Measurements from ENCODE around the gene PPT1.

DNA sequence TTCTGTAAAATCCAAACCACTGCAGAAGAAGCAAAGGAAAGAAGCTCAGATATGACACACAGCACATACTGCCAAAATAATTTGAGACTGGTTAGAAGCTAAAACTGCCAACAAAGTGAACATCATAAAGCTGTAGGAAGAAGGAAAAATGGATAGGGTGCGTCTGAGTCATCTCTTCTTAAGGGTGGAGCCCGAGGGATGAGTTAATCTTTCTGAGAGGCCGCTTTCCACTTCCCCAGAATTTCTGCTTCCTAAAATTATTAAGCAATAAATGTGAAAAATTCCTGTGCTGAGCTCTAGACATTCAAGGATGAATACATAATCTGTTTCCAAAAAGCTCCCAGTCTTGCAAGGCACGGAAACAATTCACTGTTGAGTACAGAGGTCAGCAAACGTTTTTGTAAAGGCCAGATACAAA lies 20.1 kb downstream of the PPT1 start:
- TF ChIP-seq, protein P1, sequence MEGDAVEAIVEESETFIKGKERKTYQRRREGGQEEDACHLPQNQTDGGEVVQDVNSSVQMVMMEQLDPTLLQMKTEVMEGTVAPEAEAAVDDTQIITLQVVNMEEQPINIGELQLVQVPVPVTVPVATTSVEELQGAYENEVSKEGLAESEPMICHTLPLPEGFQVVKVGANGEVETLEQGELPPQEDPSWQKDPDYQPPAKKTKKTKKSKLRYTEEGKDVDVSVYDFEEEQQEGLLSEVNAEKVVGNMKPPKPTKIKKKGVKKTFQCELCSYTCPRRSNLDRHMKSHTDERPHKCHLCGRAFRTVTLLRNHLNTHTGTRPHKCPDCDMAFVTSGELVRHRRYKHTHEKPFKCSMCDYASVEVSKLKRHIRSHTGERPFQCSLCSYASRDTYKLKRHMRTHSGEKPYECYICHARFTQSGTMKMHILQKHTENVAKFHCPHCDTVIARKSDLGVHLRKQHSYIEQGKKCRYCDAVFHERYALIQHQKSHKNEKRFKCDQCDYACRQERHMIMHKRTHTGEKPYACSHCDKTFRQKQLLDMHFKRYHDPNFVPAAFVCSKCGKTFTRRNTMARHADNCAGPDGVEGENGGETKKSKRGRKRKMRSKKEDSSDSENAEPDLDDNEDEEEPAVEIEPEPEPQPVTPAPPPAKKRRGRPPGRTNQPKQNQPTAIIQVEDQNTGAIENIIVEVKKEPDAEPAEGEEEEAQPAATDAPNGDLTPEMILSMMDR (IDR thresholded peaks at IDR 0.05) = no peak
- no peak for TF ChIP-seq POLR2A (IDR thresholded peaks at IDR 0.05)
- no peak for TF ChIP-seq POLR2AphosphoS5 (IDR thresholded peaks at IDR 0.05)
